Stimulated activated CD8-positive, alpha-beta memory T cell treated with anti-CD3 and anti-CD28 coated beads, Interleukin-12 subunit alpha, Interleukin-12 subunit beta, amount 100 ng/mL, for 24 hours (primary cell): Measurements from ENCODE around the gene RAB3C.
"Not testable (repeated sequence)": the region's sequence is repeated elsewhere in the genome, so short reads cannot be mapped to it uniquely, and the experiment has no call there.

Experiments used
- DNase-seq: peaks from one replicate; pipeline ENCODE4 v3.0.0-alpha.2; 2020; ENCODE audit errors: extremely low read depth

The RAB3C gene

DNA sequence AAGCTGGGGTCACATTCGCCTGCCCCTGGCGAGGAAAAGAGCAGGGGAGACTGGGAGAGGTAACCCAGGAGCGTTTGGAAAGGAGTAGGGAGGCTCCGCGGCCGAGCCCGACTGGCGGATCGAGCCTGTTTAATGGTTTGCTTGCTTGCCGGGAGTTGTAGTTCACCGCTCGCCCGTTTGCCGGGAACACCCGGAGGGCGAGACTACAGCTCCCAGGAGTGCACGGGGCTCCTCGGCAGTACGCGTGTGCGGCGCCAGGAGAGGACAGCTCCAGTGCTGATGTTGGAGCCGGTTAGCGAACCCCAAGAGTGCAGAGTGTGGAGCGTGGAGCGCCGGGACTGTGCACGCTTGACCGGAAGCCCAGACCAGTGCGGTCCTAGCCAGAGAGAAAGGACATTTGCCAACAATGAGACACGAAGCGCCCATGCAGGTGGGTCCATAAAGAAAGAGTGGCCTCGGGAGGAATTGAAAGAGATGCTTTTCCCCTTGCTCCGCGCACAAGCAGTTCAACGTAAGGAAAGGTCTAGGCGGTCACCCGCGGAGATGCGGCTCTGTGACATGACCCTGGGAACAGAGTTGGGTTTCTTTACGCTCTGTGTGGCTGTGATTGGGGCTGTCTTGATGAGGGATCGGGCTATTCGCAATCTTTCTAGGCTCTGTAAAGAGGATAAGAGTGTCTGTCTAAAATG is at the start of gene RAB3C:
Gene RAB3C, plus strand, starts transcription at position 273 of the 689 bp plus-strand sequence. Its CDS starts 134 bp downstream, at position 407.
- peak; percentile 14 for DNase-seq

DNA sequence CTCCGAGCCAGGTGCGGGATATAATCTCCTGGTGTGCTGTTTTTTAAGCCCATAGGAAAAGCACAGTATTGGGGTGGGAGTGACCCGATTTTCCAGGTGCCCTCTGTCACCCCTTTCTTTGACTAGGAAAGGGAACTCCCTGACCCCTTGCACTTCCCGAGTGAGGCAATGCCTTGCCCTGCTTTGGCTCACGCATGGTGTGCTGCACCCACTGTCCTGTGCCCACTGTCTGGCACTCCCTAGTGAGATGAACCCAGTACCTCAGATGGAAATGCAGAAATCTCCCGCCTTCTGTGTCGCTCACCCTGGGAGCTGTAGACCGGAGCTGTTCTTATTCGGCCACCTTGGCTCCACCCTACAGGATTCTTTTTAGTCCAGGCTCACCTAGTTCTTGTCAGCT is 40.9 kb upstream of the RAB3C start:
- not testable (repeated sequence) for DNase-seq

GRCh38 chr5:58542709-58543108 is 40.2 kb upstream of the RAB3C start:
- DNase-seq = no peak

DNA sequence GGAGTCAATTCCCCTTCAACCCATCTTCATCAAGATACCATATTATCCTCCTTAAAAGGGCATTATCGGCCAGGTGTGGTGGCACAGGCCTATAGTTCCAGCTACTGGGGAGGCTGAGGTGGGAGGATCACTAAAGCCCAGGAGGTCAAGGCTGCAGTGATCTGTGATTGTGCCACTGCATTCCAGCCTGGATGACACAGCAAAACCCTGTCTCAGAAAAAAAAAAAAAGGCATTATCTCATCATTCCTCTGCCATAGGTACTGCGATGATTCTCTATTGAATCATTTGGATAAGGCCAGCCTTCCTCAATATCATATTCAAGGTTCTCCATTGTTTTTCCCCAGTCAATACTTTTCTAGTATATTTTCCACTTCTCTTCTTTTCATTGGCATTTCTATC is 39.2 kb upstream of the RAB3C start:
- DNase-seq = no peak

DNA sequence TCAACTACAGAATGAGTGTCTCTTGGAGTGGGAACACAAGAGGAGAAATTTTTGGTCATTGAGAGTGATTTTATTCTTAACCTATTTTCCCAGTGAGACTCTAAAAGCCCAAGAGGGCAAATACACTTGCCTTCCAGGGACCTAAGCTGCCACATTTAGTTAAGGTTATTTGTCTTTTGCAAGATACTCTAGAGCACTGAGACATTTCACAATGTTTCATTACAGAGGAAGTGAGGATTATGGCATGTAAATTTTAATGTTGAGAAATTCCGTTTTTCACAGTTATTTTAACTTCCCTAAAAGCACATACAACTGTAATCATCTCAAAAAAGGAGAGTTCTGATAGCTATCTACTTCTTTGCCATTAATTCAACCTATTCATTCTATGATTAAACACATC is 38.7 kb upstream of the RAB3C start:
- DNase-seq = no peak

GRCh38 chr5:58544926-58545325 is 37.9 kb upstream of the RAB3C start:
- DNase-seq = no peak

DNA sequence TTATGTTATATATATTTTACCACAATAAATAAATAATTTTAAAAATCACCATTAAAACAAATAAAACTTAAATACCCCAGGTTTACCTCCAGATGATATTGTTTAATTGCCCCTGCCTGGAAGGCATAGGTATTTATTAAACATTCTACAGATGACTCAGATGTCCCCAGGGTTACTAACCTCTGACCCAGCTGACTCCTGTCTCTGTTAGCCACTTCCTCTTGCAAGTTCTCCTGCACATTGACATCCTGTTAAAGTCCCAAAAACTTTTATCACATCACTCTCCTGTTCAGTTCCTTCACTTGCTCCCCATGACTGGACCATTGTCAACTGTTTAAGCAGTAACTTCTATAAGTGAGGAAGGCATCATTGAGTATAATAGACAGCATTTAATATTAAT is 37.0 kb upstream of the RAB3C start:
- DNase-seq = no peak

DNA sequence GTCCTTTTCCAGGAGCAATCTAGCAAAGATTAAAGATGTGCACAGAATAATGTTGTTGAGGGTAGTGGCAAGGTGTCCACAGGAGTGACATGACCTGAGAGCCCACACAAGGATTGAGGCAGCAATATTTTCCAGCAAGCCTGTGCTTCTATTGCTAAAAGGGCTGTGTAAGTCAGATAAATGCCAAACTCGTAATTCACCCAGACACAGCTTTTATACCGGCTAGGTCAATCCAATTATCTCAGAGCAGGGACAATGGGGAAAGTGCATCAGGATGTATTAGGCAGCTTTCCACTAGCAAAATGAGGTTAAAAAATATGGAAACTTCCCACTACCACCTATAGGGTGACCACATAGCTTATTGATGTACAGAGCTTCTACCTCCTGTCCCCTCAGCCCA is 34.8 kb upstream of the RAB3C start:
- DNase-seq = no peak

DNA sequence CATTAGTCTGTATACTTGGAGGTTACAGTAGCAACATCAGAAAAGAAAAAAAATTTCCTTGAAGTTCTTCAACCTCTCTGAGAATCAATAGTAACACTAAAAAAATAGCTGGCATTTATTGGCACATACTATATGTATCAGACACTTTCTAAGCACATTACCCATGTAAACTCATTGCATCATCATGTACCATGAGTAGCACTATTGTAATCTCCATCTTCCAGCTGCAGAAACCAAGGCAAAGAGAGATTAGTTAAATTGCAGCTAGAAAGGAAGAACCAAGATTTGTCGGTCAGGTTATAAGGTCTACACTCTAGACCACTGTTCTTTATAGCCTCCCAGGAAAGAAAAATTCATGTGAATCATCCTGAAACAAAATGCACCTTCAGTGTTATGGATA is 31.4 kb upstream of the RAB3C start:
- DNase-seq = no peak

DNA sequence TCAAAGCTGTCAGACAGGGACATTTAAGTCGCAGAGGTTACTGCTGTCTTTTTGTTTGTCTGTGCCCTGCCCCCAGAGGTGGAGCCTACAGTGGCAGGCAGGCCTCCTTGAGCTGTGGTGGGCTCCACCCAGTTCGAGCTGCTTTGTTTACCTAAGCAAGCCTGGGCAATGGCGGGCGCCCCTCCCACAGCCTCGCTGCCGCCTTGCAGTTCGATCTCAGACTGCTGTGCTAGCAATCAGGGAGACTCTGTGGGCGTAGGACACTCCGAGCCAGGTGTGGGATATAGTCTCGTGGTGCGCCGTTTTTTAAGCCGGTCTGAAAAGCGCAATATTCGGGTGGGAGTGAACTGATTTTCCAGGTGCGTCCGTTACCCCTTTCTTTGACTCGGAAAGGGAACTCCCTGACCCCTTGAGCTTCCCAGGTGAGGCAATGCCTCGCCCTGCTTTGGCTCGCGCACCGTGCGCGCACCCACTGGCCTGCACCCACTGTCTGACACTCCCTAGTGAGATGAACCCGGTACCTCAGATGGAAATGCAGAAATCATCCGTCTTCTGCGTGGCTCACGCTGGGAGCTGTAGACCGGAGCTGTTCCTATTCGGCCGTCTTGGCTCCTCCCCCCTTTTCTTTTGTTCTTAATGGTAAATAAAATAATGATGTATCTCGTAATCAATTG is 25.1 kb upstream of the RAB3C start:
- not testable (repeated sequence) for DNase-seq

GRCh38 chr5:58563016-58563700 is 19.7 kb upstream of the RAB3C start:
- not testable (repeated sequence) for DNase-seq

DNA sequence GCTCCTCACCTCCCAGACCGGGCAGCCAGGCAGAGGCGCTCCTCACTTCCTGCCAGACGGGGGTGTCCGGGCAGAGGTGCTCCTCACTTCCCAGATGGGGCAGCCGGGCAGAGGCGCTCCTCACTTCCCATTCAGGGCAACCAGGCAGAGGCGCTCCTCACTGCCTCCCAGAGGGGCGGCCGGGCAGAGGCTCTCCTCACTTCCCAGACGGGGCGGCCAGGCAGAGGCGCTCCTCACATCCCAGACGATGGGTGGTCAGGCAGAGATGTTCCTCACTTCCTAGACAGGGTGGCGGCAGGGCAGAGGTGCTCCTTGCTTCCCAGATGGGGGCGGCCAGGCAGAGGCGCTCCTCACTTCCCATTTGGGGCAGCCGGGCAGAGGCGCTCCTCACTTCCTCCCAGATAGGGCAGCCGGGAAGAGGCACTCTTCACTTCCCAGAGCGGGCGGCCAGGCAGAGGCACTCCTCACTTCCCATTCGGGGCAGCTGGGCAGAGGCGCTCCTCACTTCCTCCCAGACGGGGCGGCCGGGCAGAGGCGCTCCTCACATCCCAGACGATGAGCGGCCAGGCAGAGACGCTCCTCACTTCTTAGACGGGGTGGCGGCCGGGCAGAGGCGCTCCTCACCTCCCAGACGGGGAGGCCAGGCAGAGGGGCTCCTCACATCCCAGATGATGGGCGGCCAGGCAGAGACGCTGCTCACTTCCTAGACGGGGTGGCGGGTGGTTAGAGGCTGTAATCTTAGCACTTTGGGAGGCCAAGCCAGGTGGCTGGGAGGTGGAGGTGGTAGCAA is 18.6 kb upstream of the RAB3C start:
- DNase-seq = not testable (repeated sequence)

GRCh38 chr5:58565033-58565432 is 17.8 kb upstream of the RAB3C start:
- DNase-seq = no peak

- DNase-seq = no peak
These were observed 11.4 kb upstream of the RAB3C start for GRCh38 chr5:58571501-58571900.

GRCh38 chr5:58572973-58573372 is 9.9 kb upstream of the RAB3C start:
- DNase-seq = not testable (repeated sequence)

DNA sequence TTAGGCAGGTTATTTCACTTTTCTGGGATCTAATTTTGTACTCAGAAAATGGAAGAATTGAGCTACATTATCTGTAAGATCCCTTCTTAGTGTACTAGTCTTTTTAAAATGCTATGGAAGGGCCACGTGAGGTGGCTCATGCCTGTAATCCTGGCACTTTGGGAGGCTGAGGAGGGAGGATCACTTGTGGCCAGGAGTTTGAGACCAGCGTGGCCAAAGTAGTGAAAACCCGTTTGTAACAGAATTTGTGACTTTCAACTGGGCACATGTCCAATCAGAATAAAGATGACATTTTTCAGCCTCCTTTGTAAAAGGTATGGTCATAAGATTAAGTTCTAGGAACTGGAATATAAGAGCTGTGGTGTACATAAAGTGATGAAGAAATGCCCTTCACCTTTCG is 3.1 kb upstream of the RAB3C start:
- DNase-seq = no peak

DNA sequence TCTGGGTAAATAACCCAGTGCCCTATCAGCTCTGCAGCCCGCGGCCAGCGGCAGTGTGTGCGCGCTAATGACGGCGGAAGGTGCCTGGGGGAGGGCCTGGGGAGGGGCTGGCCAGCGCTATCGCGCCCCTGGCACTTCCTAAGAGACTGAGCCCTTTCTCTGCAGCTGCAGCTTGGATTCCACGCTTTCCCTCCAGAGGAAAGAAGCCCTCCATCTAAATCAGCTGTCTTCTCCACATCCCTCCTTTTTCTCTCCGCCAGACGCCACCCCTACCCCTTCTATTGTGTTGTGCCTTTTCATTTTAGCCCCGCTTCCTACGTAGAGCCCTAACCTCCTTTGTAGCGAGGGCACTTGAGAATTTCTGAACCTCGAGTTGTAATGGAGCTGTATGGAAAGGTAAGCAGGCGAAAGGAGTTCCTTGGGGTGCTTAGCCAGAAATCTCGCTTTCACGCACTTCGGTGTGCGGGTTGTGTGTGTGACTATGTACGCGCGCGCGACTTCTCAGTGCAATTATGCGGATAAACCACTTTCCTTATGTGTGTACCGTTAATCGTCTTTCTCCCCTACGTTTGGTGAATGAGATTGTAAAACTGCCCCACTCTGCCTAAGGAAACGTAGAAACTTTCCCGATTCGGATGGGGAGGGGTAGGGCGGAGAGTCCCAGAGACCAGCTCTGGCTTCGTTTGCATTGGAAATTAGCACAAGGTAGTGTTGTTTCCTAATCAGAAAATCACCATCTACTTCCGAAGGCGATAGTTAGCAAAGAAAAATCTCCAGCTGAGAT is 664 bp upstream of the RAB3C start:
- no peak for DNase-seq

DNA sequence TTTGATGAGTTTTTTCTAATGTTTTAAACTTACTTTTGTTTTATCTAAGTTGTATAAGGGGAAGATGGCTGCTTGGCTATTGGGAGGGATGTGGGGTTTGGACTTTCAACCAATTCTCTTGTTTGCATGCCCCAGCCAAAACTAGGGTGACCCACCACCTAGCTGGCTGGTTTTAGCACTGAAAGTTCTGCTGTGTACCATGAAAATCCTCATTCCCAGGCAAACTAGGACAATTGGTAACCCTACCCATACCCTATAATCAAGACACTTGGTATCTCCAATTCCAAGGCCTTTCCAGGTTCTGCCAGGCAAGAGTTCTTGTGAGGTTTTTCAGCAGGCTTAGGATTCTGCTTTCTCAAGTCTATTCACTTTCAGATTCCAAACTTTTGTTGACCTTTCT is 13.1 kb downstream of the RAB3C start:
- DNase-seq = no peak

DNA sequence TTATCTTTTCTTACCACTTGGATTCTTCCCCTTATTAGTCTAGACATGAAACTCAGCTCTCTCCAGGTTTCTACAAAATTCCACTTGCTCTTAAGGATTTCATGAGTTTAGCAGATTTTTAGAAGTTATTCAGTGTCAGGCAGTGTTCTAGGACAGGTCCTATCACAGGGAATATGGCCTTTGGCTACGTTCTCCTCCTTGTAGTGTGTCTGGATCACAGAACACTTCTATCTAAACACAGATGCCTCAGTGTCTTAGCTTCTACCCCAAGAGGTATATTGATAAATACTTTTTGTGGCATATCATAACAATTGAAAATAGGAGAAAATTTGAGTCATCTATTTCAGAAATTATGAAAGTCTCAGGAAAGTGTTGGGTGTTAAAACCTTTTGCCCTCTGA is 15.6 kb downstream of the RAB3C start:
- DNase-seq = no peak

- no peak for DNase-seq
These were observed 16.3 kb downstream of the RAB3C start for GRCh38 chr5:58599217-58599616.

DNA sequence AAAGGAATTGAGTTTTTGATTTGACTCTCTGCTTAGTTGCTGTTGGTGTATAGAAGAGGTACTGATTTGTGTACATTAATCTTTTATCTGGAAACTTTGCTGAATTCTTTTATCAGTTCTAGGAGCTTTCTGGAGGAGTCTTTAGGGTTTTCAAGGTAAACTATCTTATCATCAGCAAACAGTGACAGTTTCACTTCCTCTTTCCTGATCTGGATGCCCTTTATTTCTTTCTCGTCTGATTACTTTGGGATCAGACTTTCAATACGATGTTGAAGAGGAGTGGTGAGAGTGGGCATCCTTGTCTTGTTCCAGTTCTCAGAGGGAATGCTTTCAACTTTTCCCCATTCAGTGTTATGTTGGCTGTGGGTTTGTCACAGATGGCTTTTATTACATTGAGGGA is 17.7 kb downstream of the RAB3C start:
- not testable (repeated sequence) for DNase-seq
